Keratinocyte (primary cell): Measurements from ENCODE around the gene PSMB7. TPM values are rescaled to one million over a fixed set of nuclear protein-coding genes. Genes with fewer than 3 reads are reported as not detected.

Experiments
- DNase-seq: peaks from one replicate; pipeline ENCODE4 v3.0.0-alpha.2; 2011; ENCODE audit warnings: low read depth, missing footprints, low spot score
- FAIRE-seq: peaks from 2 replicates; lab custom pipeline; 2011; peaks lifted over from hg19 to GRCh38; lab: Jason Lieb, UNC
- H2AFZ ChIP-seq: 2 replicates; pipeline ENCODE4 v1.6.0; 2012; ENCODE audit warnings: low read length, control low read depth, inconsistent platforms; ENCODE audit not compliant: control insufficient read depth
- H3K27ac ChIP-seq: 2 replicates; pipeline ENCODE4 v1.5.1; 2011; ENCODE audit warnings: low read length; ENCODE audit not compliant: control insufficient read depth, insufficient read depth
- H3K27me3 ChIP-seq: 3 replicates; pipeline ENCODE4 v1.6.0; 2011; ENCODE audit warnings: low read length; ENCODE audit not compliant: control insufficient read depth, insufficient read depth; ENCODE audit errors: extremely low read depth
- H3K36me3 ChIP-seq, 2 experiments: 2 replicates in 1 of 2; 3 replicates in 1 of 2; pipeline ENCODE4 v1.5.1; 2011; ENCODE audit warnings: low read length in 2 of 2, mild to moderate bottlenecking in 1 of 2; ENCODE audit not compliant: control insufficient read depth in 2 of 2, insufficient read depth in 2 of 2; ENCODE audit errors: extremely low read depth in 1 of 2
- H3K4me1 ChIP-seq: 3 replicates; pipeline ENCODE4 v1.5.1; 2011; ENCODE audit warnings: low read length; ENCODE audit not compliant: control insufficient read depth, insufficient read depth; ENCODE audit errors: extremely low read depth
- H3K4me2 ChIP-seq: 3 replicates; pipeline ENCODE4 v1.6.0; 2011; ENCODE audit warnings: low read depth, low read length; ENCODE audit not compliant: control insufficient read depth, insufficient read depth; ENCODE audit errors: extremely low read depth
- H3K4me3 ChIP-seq, 3 experiments: fragments of 200-600 bp in 1 of 3; sonication (generic) in 1 of 3; 2 replicates in 2 of 3; 3 replicates in 1 of 3; pipeline ENCODE4 v1.5.1; 2011 to 2016; ENCODE audit warnings: low read length in 3 of 3, mild to moderate bottlenecking in 3 of 3, control low read depth in 2 of 3, inconsistent platforms in 1 of 3, low read depth in 1 of 3, mixed read lengths in 1 of 3, mixed run types in 1 of 3, moderate library complexity in 1 of 3; ENCODE audit not compliant: control insufficient read depth in 2 of 3, insufficient read depth in 2 of 3; ENCODE audit errors: extremely low read depth in 1 of 3
- H3K79me2 ChIP-seq: 2 replicates; pipeline ENCODE4 v1.6.0; 2012; ENCODE audit warnings: low read length; ENCODE audit not compliant: control insufficient read depth, insufficient read depth
- H3K9ac ChIP-seq: 3 replicates; pipeline ENCODE4 v1.6.0; 2011; ENCODE audit warnings: low read length; ENCODE audit not compliant: control insufficient read depth, insufficient read depth; ENCODE audit errors: extremely low read depth
- H3K9me1 ChIP-seq: 3 replicates; pipeline ENCODE4 v1.6.0; 2011; ENCODE audit warnings: low read length; ENCODE audit not compliant: control insufficient read depth, insufficient read depth; ENCODE audit errors: extremely low read depth
- H3K9me3 ChIP-seq: 2 replicates; pipeline ENCODE4 v1.5.1; 2012; ENCODE audit warnings: low read depth, low read length; ENCODE audit not compliant: control insufficient read depth
- H4K20me1 ChIP-seq: 3 replicates; pipeline ENCODE4 v1.6.0; 2011; ENCODE audit warnings: low read length; ENCODE audit not compliant: control insufficient read depth, insufficient read depth; ENCODE audit errors: extremely low read depth
- EZH2 ChIP-seq: IDR thresholded peaks from one replicate; pipeline ENCODE4 v1.6.1; 2012; ENCODE audit warnings: inconsistent platforms, mild to moderate bottlenecking, low read length, moderate library complexity
- dilution Hi-C: fragments of 300-500 bp; cut with MboI; formaldehyde crosslinking; loops from one replicate; pipeline ENCODE4 v1.7.0; 2020; ENCODE audit warnings: low sequenced_read_pairs; ENCODE audit not compliant: extremely low pct_ligation_motif_present
- polyA plus RNA-seq, 5 experiments: library from polyadenylated mRNA; depleted of rRNA in 3 of 5; stranded (reverse) in 3 of 5; stranded (forward) in 1 of 5; unstranded in 1 of 5; fragments of >200 nt; gene quantifications; 1 replicate in 1 of 5; 2 replicates in 3 of 5; 3 replicates in 1 of 5; pipeline versions ENCODE4 v1.2.1 to v1.2.3, GENCODE V29; 2011 to 2012; ENCODE audit warnings: missing spikeins in 2 of 5, low read depth in 1 of 5, low replicate concordance in 1 of 5
- TF ChIP-seq, protein P1 (sequence below), 3 experiments: IDR thresholded peaks in 1 of 3; conservative IDR thresholded peaks in 1 of 3; optimal IDR thresholded peaks in 1 of 3; 2 replicates in 2 of 3; 3 replicates in 1 of 3; pipeline versions ENCODE3 to v1.5.1; 2011; ENCODE audit warnings: low read length in 3 of 3, mild to moderate bottlenecking in 3 of 3, moderate library complexity in 2 of 3, control low read depth in 1 of 3, inconsistent platforms in 1 of 3; ENCODE audit not compliant: insufficient read depth in 2 of 3; ENCODE audit errors: extremely low read depth in 1 of 3

Gene PSMB7
- polyA plus RNA-seq, 1 donor (not counting 4 experiments of a cell fraction or from before 2014, with no cell fraction given) = 388 TPM

DNA sequence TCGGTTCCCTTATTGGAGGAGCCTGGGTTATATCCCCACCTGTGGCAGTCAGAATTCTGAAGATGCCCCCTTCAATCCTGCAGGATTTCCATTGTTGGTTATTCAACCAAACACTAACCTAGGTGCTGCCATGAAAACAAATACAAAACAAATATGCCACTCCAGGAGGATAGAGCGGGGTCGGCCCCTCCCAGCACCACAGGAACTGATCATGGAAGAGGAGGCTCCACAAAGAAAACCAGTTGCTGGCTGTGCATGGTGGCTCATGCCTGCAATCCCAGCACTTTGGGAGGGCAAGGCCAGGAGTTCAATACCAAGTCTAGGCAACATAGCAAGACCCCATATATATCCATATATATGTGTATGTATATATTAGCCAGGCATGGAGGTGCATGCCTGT is 21.8 kb upstream of the PSMB7 start:
- no peak for DNase-seq
- dilution Hi-C loops = no loop called here
- no peak for FAIRE-seq
- peaks cover 12% of the 10 kb centered on the region for H3K4me1 ChIP-seq
- no peaks in the 10 kb centered on the region for H3K36me3 ChIP-seq
- TF ChIP-seq, protein P1, sequence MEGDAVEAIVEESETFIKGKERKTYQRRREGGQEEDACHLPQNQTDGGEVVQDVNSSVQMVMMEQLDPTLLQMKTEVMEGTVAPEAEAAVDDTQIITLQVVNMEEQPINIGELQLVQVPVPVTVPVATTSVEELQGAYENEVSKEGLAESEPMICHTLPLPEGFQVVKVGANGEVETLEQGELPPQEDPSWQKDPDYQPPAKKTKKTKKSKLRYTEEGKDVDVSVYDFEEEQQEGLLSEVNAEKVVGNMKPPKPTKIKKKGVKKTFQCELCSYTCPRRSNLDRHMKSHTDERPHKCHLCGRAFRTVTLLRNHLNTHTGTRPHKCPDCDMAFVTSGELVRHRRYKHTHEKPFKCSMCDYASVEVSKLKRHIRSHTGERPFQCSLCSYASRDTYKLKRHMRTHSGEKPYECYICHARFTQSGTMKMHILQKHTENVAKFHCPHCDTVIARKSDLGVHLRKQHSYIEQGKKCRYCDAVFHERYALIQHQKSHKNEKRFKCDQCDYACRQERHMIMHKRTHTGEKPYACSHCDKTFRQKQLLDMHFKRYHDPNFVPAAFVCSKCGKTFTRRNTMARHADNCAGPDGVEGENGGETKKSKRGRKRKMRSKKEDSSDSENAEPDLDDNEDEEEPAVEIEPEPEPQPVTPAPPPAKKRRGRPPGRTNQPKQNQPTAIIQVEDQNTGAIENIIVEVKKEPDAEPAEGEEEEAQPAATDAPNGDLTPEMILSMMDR (optimal IDR thresholded peaks at IDR 0.05 in 1 of 3, IDR thresholded peaks at IDR 0.05 in 1 of 3, conservative IDR thresholded peaks at IDR 0.05 in 1 of 3; ENCODE audit: extremely low read depth in 1 of 3, insufficient read depth in 2 of 3, low read length in 3 of 3) = no peak
- TF ChIP-seq EZH2 = no peak
- H3K9ac ChIP-seq = no peak overlapping the region
- H3K27ac ChIP-seq = no peak overlapping the region
- no peak overlapping the region for H3K4me3 ChIP-seq
- H3K9me3 ChIP-seq = no peaks in the 10 kb centered on the region
- H3K79me2 ChIP-seq = no peaks in the 10 kb centered on the region
- H4K20me1 ChIP-seq = no peaks in the 10 kb centered on the region
- H3K4me2 ChIP-seq = no peak overlapping the region
- no peak overlapping the region for H2AFZ ChIP-seq
- H3K9me1 ChIP-seq = no peaks in the 10 kb centered on the region
- H3K27me3 ChIP-seq = no peaks in the 10 kb centered on the region

DNA sequence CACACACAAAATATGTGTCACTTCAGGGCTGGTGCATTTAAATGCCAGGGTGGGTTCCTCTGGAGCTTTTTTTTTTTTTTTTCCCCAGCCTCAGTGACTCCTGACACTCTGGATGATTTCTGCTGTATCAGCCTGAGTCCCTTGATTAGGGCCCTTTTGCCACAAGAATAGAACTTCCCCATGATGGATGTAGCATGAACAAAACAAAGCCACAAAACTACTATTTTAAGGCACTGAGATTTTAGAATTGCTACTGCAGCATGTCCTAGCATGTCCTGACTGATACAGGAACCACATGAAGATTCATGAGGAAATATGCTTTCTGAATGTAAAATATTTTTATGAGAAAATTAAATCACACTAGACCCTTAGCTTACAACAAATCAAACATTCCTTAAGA is 21.1 kb upstream of the PSMB7 start:
- Histone ChIP-seq H3K27ac (no peak overlapping the region), H3K79me2 (no peaks in the 10 kb centered on the region), H3K9ac (no peak overlapping the region), H2AFZ (no peak overlapping the region), H3K36me3 (no peaks in the 10 kb centered on the region), H3K4me2 (peak overlapping the region; percentile 49), H3K27me3 (no peaks in the 10 kb centered on the region), H3K9me1 (no peaks in the 10 kb centered on the region), H3K9me3 (no peaks in the 10 kb centered on the region), H4K20me1 (no peaks in the 10 kb centered on the region), H3K4me3 (no peak overlapping the region), H3K4me1 (peaks cover 12% of the 10 kb centered on the region)
- peak; percentile 23 for FAIRE-seq
- DNase-seq = no peak
- dilution Hi-C loops = no loop called here
- TF ChIP-seq, protein P1 (optimal IDR thresholded peaks at IDR 0.05 in 1 of 3, IDR thresholded peaks at IDR 0.05 in 1 of 3, conservative IDR thresholded peaks at IDR 0.05 in 1 of 3; ENCODE audit: extremely low read depth in 1 of 3, insufficient read depth in 2 of 3, low read length in 3 of 3) = no peak
- no peak for TF ChIP-seq EZH2
